Measurements from ENCODE around the gene PCDH12.

DNA sequence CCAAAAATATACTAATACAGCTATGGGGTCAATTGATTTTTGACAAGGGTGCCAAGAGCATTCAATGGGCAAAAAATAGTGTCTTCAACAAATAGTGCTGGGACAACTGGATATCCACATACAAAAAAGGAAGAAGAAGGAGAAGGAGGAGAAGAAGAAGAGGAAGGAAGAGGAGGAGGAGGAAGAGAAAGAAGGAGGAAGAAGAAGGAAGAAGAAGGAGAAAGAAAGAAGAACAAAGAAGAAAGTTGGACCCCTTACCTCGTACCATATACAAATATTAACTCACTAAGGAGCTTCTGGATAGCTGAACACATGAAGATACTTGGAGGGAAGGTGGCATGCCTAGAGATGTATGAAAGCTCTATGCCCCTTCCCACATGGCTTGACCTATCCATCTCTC, 51.5 kb downstream of the PCDH12 start:
- TF ChIP-seq EZH2 (IDR thresholded peaks at IDR 0.05) (no peak), TCF7L2 (IDR thresholded peaks at IDR 0.05; ENCODE audit: borderline replicate concordance, extremely low read depth, insufficient read depth, insufficient read length) (no peak), POLR2A (IDR thresholded peaks at IDR 0.05; ENCODE audit: borderline replicate concordance, extremely low read depth, insufficient read depth, insufficient read length) (no peak), ZNF274 (IDR thresholded peaks at IDR 0.05; ENCODE audit: low read depth, low read length) (no peak), CEBPB (IDR thresholded peaks at IDR 0.05; ENCODE audit: low read depth) (no peak), ZFX (IDR thresholded peaks at IDR 0.05) (no peak), FOSL1 (IDR thresholded peaks at IDR 0.05; ENCODE audit: low read depth) (no peak), YY1 (IDR thresholded peaks at IDR 0.05; ENCODE audit: extremely low read depth, insufficient replicate concordance, low read depth, low read length) (no peak), ZBTB33 (IDR thresholded peaks at IDR 0.05; ENCODE audit: extremely low read depth, insufficient replicate concordance, low read length) (no peak), ATF3 (IDR thresholded peaks at IDR 0.05) (no peak)
- TF ChIP-seq, protein P1, sequence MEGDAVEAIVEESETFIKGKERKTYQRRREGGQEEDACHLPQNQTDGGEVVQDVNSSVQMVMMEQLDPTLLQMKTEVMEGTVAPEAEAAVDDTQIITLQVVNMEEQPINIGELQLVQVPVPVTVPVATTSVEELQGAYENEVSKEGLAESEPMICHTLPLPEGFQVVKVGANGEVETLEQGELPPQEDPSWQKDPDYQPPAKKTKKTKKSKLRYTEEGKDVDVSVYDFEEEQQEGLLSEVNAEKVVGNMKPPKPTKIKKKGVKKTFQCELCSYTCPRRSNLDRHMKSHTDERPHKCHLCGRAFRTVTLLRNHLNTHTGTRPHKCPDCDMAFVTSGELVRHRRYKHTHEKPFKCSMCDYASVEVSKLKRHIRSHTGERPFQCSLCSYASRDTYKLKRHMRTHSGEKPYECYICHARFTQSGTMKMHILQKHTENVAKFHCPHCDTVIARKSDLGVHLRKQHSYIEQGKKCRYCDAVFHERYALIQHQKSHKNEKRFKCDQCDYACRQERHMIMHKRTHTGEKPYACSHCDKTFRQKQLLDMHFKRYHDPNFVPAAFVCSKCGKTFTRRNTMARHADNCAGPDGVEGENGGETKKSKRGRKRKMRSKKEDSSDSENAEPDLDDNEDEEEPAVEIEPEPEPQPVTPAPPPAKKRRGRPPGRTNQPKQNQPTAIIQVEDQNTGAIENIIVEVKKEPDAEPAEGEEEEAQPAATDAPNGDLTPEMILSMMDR (IDR thresholded peaks at IDR 0.05 in 2 of 3, conservative IDR thresholded peaks at IDR 0.05 in 1 of 3; ENCODE audit: borderline replicate concordance in 1 of 3, insufficient read depth in 1 of 3, low read depth in 2 of 3, low read length in 2 of 3) = no peak

All from HCT116 (cell line).